OCI-LY1 (cell line): ENCODE measurements around the gene FYN.

Experiments
- H2AFZ ChIP-seq: fragments of 200-600 bp; sonication (generic), shearing (Covaris generic); 2 replicates; pipeline ENCODE4 v1.6.0; 2014; ENCODE audit warnings: antibody characterized with exemption, mild to moderate bottlenecking, low read length
- H3F3A ChIP-seq: fragments of 200-600 bp; sonication (generic), shearing (Covaris generic); 2 replicates; pipeline ENCODE4 v1.6.0; 2014; ENCODE audit warnings: mild to moderate bottlenecking, antibody characterized with exemption, low read length, moderate library complexity; ENCODE audit not compliant: insufficient read depth
- H3K27ac ChIP-seq: fragments of 200-600 bp; sonication (generic); 2 replicates; pipeline ENCODE4 v1.5.1; 2014; ENCODE audit warnings: low read length, mixed run types, mild to moderate bottlenecking, low read depth; ENCODE audit not compliant: poor library complexity, severe bottlenecking
- H3K27me3 ChIP-seq: fragments of 200-600 bp; sonication (generic); 2 replicates; pipeline ENCODE4 v1.6.0; 2014; ENCODE audit warnings: antibody characterized with exemption, mild to moderate bottlenecking, low read length, moderate library complexity; ENCODE audit not compliant: insufficient read depth
- H3K36me3 ChIP-seq: fragments of 200-600 bp; sonication (generic); 2 replicates; pipeline ENCODE4 v1.6.1; 2014; ENCODE audit warnings: mild to moderate bottlenecking, antibody characterized with exemption, low read length, moderate library complexity, mixed read lengths; ENCODE audit not compliant: insufficient read depth
- H3K4me1 ChIP-seq: fragments of 200-600 bp; sonication (generic); 2 replicates; pipeline ENCODE4 v1.5.1; 2014; ENCODE audit warnings: mild to moderate bottlenecking, low read length, moderate library complexity; ENCODE audit not compliant: insufficient read depth, severe bottlenecking
- H3K4me2 ChIP-seq: fragments of 200-600 bp; sonication (generic), shearing (Covaris generic); 2 replicates; pipeline ENCODE4 v1.6.1; 2014; ENCODE audit warnings: low read length
- H3K4me3 ChIP-seq: fragments of 200-600 bp; sonication (generic); 2 replicates; pipeline ENCODE4 v1.5.1; 2014; ENCODE audit warnings: low read length, low read depth, mild to moderate bottlenecking, mixed read lengths; ENCODE audit not compliant: poor library complexity, severe bottlenecking
- H3K79me2 ChIP-seq: fragments of 200-600 bp; shearing (Covaris generic); 2 replicates; pipeline ENCODE4 v1.6.1; 2016; ENCODE audit warnings: mixed run types, low read length, mixed read lengths; ENCODE audit not compliant: insufficient read depth
- H3K9ac ChIP-seq: fragments of 200-600 bp; sonication (generic), shearing (Covaris generic); 2 replicates; pipeline ENCODE4 v1.6.1; 2014; ENCODE audit warnings: mild to moderate bottlenecking, low read length, mixed read lengths
- H3K9me2 ChIP-seq: fragments of 200-600 bp; sonication (generic), shearing (Covaris generic); 2 replicates; pipeline ENCODE4 v1.6.1; 2014; ENCODE audit warnings: low read depth, mild to moderate bottlenecking, low read length, mixed read lengths
- H3K9me3 ChIP-seq: fragments of 200-600 bp; shearing (Covaris generic); 2 replicates; pipeline ENCODE4 v1.6.1; 2014; ENCODE audit warnings: low read length, mixed read lengths
- H4K20me1 ChIP-seq: fragments of 200-600 bp; sonication (generic), shearing (Covaris generic); 2 replicates; pipeline ENCODE4 v1.6.0; 2016; ENCODE audit warnings: mild to moderate bottlenecking, low read length; ENCODE audit not compliant: insufficient read depth
- EZH2 ChIP-seq: fragments of 200-600 bp; sonication (generic), shearing (Covaris generic); IDR thresholded peaks from 2 replicates; pipeline ENCODE4 v1.8.0; 2017; ENCODE audit warnings: borderline replicate concordance, mixed run types, mild to moderate bottlenecking, antibody characterized with exemption, low read length, moderate library complexity, mixed read lengths
- TF ChIP-seq, protein P1 (sequence below): fragments of 200-600 bp; sonication (generic), shearing (Covaris generic); IDR thresholded peaks from 2 replicates; pipeline ENCODE4 v1.5.1; 2017; ENCODE audit warnings: mild to moderate bottlenecking, antibody characterized with exemption, low read length, moderate library complexity, mixed read lengths

The FYN gene

DNA sequence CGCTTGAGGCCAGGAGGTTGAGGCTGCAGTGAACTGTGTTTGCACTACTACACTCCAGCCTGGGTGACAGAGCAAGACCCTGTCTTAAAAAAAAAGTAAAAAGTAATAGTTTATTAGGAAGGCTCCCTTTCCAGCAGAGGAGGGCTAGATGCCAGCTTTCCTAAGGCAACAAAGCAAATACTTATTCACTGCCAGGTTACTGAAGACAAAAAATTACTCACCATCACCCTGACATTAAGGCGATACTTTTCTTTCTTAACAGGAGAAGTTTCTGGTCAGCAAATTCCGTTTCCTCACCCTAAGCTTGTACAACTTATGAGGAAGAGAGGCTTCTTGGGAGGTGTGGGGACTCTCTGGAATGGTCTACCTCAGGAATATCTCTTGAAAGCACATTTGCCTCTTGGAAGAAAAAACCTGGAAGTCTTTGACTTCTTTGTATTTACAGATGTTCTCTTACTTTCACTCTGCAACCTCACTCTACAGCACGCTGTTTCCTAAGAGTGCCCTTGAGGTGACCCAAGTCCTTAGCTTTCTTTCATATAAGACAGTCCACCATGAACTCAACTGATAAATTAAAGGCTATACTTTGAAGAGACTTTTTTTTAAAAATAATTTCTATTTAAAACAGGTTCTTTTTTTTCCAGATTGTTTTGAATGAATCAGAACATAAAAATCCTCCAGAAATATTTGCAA, 214.6 kb downstream of the FYN start:
- no peaks in the 10 kb centered on the region for H4K20me1 ChIP-seq
- TF ChIP-seq, protein P1, sequence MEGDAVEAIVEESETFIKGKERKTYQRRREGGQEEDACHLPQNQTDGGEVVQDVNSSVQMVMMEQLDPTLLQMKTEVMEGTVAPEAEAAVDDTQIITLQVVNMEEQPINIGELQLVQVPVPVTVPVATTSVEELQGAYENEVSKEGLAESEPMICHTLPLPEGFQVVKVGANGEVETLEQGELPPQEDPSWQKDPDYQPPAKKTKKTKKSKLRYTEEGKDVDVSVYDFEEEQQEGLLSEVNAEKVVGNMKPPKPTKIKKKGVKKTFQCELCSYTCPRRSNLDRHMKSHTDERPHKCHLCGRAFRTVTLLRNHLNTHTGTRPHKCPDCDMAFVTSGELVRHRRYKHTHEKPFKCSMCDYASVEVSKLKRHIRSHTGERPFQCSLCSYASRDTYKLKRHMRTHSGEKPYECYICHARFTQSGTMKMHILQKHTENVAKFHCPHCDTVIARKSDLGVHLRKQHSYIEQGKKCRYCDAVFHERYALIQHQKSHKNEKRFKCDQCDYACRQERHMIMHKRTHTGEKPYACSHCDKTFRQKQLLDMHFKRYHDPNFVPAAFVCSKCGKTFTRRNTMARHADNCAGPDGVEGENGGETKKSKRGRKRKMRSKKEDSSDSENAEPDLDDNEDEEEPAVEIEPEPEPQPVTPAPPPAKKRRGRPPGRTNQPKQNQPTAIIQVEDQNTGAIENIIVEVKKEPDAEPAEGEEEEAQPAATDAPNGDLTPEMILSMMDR: no peak
- no peak for TF ChIP-seq EZH2
- H3K4me2 ChIP-seq: no peak overlapping the region

GRCh38 chr6:111657146-111657545, 216.1 kb downstream of the FYN start:
- TF ChIP-seq, protein P1: no peak
- TF ChIP-seq EZH2: no peak
- no peaks in the 10 kb centered on the region for H3K9me3 ChIP-seq
- no peak overlapping the region for H3K9ac ChIP-seq

More for the DNA sequence above, 214.6 kb downstream of the FYN start:
- no peaks in the 10 kb centered on the region for H3K9me3 ChIP-seq
- H3K9me2 ChIP-seq: no peaks in the 10 kb centered on the region
- no peaks in the 10 kb centered on the region for H3K79me2 ChIP-seq
- no peak overlapping the region for H3K27ac ChIP-seq
- no peaks in the 10 kb centered on the region for H3K4me1 ChIP-seq
- H3K4me3 ChIP-seq: no peak overlapping the region
- no peak overlapping the region for H2AFZ ChIP-seq
- H3K27me3 ChIP-seq: no peaks in the 10 kb centered on the region
- H3F3A ChIP-seq: no peaks in the 10 kb centered on the region
- H3K9ac ChIP-seq: no peak overlapping the region
- no peaks in the 10 kb centered on the region for H3K36me3 ChIP-seq

DNA sequence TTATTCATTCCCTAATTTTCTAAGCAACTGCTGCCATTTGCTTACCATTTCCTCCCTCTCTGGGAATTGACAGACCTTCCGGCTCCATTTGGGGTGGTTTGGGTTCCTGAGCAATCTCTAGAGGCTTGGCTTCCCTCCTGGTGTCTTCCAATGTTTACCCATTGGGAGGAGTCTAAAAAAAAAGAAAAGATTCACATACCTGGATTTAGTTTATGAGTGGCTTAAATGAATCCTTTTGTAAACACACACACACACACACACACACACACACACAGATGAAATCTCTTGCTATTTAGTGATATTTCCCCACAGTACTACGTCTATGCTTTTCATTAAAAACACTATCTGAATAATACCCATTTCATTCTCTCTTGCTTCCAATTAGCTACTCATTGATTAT, 219.3 kb downstream of the FYN start:
- Histone ChIP-seq H3K79me2 (no peaks in the 10 kb centered on the region), H2AFZ (no peak overlapping the region), H3F3A (no peaks in the 10 kb centered on the region), H3K36me3 (no peaks in the 10 kb centered on the region), H3K4me3 (no peak overlapping the region), H3K4me1 (no peaks in the 10 kb centered on the region), H4K20me1 (no peaks in the 10 kb centered on the region), H3K27me3 (no peaks in the 10 kb centered on the region), H3K9ac (no peak overlapping the region), H3K9me2 (no peaks in the 10 kb centered on the region), H3K9me3 (no peaks in the 10 kb centered on the region), H3K27ac (no peak overlapping the region), H3K4me2 (no peak overlapping the region)
- no peak for TF ChIP-seq EZH2
- TF ChIP-seq, protein P1: no peak

More at GRCh38 chr6:111657146-111657545, 216.1 kb downstream of the FYN start:
- no peaks in the 10 kb centered on the region for H3K27me3 ChIP-seq
- H3K27ac ChIP-seq: no peak overlapping the region
- no peaks in the 10 kb centered on the region for H3K79me2 ChIP-seq
- H3K4me3 ChIP-seq: no peak overlapping the region
- H3K36me3 ChIP-seq: no peaks in the 10 kb centered on the region
- H3K9me2 ChIP-seq: no peaks in the 10 kb centered on the region
- H3F3A ChIP-seq: no peaks in the 10 kb centered on the region
- H2AFZ ChIP-seq: no peak overlapping the region
- no peak overlapping the region for H3K4me2 ChIP-seq
- H3K4me1 ChIP-seq: no peaks in the 10 kb centered on the region
- no peaks in the 10 kb centered on the region for H4K20me1 ChIP-seq
